Measurements from ENCODE around the gene THAP11. TPM values are rescaled to one million over a fixed set of nuclear protein-coding genes. Genes with fewer than 3 reads are reported as not detected.
A peak's percentile ranks its signal among the peaks of the same experiment; 100 is the strongest.
"Not testable (repeated sequence)": the region's sequence is repeated elsewhere in the genome, so short reads cannot be mapped to it uniquely, and the experiment has no call there.

The THAP11 gene
- polyA plus RNA-seq, 4 donors: 27.7 to 34.1 (median 29.6) TPM

DNA sequence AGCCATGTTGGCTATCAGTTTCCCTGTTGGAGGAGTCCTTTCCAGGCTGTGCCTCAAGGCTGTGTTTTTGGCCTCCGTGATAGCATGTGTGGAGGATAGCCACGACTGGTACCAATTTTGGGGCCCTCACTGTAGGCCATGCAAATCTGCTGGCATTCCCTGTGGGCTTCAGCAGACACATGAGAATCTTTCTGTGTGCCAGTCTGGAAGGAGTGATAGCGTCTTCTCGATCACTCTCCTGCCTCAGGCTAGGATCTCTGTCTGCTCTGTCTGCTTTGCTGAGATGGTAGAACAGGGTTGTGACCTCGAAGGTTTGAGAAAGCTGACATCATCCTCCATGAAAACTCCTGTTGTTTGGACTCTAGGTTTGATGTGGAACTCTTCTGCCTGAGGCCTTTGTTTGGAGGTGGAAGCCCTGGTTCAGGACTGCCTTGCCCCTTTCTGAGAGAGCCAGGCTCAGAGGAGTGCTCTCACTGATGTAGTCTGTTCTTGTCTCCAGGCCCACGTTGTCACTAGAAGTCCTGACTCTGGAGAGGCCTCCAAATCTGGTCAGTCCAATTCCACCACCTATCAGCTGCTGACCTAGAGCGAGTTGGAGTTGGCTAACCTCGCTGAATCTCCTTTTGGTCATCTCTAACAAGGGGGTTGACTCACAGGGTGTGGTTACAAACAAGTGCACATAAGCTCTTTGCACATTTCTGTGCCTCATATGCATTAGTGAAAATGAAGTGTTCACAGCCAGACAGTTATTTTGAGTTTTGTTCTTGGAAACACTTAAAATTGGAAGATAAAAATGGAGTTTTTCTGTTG, 18.7 kb downstream of the THAP11 start:
- DNase-seq (ENCODE audit: low read depth in 4 of 4, low spot score in 3 of 4): no peak

DNA sequence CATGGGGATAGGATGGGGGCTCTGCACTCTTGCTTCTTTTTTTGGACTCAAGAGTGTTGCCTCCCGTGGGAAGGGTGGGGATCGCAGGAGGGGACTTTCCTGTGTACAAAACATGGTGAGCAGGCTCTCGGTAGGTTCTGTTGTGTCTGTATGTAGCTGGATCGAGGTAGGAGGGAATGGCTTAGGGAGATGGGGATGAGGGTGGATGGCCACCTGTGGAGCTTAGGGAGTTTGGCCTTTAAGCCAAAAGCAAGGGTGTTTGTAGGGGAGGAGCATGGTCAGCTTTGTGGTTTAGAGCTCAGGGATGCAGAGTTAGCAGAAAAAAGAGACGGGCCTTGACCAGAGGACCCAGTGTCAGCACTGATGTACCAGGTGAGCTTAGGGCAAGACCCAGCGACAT, 19.8 kb downstream of the THAP11 start:
- no peak for DNase-seq (ENCODE audit: low read depth in 4 of 4, low spot score in 3 of 4)

GRCh38 chr16:67862623-67863583, 20.8 kb downstream of the THAP11 start:
- DNase-seq (ENCODE audit: low read depth in 4 of 4, low spot score in 3 of 4): no peak

DNA sequence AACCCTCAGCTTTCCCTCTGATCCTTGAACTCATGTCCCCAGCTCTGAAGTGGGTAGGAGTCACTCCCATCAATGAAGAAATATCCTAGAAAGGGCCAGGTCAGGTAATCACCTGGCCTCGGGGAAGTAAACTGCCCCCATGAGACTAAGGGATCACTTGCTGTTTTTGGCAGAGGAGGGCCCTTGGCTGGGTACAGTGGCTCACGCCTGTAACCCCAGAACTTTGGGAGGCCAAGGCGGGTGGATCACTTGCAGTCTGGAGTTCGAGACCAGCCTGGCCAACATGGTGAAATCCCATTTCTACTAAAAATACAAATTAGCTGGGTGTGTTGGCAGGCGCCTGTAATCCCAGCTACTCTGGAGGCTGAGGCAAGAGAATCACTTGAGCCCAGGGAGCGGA, 21.9 kb downstream of the THAP11 start:
- DNase-seq (ENCODE audit: low read depth in 4 of 4, low spot score in 3 of 4): not testable (repeated sequence)

DNA sequence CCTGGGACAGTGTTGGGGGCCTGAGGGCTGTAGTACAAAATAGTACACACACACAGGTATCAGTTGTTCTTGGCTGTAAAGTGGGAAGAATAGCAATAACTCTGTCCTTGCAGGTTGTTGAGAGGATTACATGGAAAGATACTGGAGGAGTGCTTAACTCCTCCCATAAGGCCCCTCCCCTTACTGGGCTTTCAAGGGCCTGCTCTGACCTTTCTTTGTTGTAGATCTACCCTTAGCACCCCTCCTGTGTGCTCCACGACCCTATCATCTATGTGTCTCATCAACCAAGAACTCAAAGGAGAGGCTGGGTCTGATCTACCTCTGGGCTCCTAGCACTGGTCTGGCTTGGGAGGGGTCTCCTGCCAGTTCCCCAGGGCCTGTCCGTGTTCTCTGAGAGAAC, 22.5 kb downstream of the THAP11 start:
- no peak for DNase-seq (ENCODE audit: low read depth in 4 of 4, low spot score in 3 of 4)

GRCh38 chr16:67865318-67865717, 23.2 kb downstream of the THAP11 start:
- no peak for DNase-seq (ENCODE audit: low read depth in 4 of 4, low spot score in 3 of 4)

- DNase-seq (ENCODE audit: low read depth in 4 of 4, low spot score in 3 of 4): no peak
Observed at GRCh38 chr16:67868290-67868689, 26.2 kb downstream of the THAP11 start.

- DNase-seq (ENCODE audit: low read depth in 4 of 4, low spot score in 3 of 4): no peak
Observed at GRCh38 chr16:67869653-67870052, 27.5 kb downstream of the THAP11 start.

DNA sequence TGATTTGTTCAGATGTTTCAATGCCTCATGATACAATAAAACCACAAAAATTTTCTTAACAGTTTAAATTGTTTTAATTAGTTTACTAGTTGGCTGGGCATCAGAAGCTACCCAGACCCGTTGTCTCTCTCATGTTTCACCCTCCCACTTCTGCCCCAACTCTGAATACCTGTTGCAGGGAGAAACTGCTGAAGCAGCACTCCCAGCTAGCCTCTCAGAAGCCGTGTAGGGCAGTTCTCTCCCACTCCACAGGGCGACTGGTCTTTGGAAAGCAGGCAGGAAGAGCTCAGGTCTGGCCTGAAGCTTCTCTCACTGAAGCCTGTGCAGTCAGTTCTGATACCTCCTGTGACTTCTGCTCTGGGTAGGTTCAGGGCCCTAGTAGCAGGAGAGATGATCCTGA, 29.1 kb downstream of the THAP11 start:
- DNase-seq (ENCODE audit: low read depth in 4 of 4, low spot score in 3 of 4): no peak

DNA sequence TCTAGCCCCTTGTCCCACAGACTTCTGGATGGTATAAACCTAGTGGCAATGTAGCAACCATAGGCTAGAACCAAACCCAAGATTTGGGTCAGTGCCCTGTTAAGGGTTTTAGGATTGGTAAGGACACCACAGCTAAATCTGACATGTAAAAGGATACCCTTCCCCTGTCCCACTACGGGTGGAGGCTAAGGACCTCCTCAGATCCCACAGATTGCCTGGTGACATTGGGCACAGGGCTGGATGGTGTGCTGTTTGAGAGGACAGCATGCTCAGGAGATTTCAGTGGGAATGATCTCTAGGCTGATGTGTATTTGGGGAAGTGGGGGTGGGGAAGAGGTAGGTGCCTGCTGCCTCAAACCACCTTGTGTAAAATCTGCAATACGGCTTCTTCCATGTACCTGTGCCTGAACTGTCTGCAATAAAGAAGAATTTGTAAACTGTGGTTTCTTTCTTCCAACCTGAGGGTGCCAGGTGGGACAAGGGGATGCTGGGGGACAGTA, 30.1 kb downstream of the THAP11 start:
- DNase-seq (ENCODE audit: low read depth in 4 of 4, low spot score in 3 of 4): no peak

DNA sequence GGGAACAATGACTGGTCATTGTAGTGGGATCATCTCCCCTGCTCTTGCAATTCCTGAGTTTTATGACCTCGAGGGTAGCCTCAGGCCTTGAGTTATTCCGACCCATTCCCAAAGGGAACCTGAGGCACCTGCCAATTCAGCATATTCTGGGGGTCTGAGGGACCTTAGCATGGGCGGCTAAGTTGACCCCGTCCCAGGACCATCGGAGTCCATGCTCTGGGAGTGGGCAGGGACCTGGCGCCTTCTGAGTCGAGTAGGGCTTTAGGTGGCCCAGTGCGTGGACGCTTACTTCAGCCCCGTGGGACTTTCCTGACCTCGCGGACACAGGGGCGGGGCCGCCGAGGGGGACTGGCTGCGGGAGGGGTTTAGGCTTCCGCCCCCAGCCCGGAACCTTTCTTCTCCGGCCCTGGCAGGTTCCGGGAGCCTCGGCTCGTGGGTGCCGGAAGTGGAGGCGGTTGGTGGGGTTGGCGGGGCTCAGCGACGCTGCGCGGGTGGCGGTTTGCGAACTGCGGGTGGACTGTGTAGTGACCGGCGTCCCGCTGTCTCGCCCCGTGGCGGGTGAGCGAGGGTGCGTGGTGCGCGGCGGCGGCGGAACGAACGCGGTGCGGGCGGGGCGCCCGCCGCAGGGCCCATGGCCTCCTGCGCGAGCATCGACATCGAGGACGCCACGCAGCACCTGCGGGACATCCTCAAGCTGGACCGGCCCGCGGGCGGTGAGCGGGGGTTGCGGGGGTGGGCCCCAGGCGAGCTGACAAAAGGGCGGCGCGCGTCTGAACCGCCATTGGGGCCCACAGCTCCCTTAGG, 30.7 kb downstream of the THAP11 start, which contains the start of gene EDC4:
EDC4 (plus strand) TSS at position 422 of the 804 bp plus-strand sequence; CDS start at position 632, 210 bp downstream.
- DNase-seq (ENCODE audit: low read depth in 4 of 4, low spot score in 3 of 4): peak in 1 of 4 donors; percentile 47

DNA sequence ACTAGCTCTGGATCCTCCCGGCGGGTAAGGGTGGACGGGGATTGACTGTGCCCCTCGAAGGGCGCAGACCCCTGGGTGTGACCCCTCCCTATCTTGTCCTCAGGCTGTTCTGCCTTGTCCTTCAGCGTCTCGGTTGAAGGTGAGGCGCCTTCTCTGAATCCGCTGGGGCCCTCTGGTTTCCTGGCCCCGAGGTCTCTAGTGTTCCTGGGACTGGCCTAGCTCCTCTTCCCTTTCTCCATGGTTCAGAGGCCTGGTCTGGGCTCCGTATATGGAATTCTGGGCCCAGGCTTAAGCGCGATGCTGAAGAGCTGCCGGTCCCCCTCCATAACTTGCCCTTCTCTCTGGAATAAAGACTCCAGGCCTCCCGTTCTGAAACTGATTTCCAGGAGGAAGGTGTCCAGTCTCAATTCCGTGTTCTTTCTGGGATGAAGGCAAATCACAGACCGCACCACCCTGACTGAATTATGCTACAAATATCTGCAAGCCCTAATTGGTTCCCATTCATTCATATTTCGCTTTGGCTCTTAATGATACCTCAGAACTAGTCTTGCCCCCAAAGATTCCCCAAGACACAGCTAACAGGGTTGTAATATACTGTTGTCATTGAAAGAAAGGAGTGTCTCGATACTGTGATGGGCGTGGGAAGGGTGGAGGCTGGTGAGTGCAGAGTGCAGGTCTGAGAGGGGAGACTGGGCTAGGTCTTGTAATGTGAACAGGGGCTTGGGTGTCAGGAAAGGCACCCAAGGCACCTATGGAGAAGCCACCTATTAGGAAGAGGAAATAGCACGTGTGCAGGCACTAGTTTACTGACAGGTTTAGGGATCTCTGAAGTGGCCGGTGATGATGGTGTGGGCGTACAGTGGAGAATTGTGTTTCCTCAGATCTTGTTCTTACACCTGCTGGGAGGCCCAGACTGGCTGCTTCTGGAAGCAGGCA, 31.6 kb downstream of the THAP11 start:
- DNase-seq (ENCODE audit: low read depth in 4 of 4, low spot score in 3 of 4): no peak

GRCh38 chr16:67874372-67874771, 32.3 kb downstream of the THAP11 start:
- no peak for DNase-seq (ENCODE audit: low read depth in 4 of 4, low spot score in 3 of 4)

- no peak for DNase-seq (ENCODE audit: low read depth in 4 of 4, low spot score in 3 of 4)
Observed at GRCh38 chr16:67877064-67877463, 34.9 kb downstream of the THAP11 start.

DNA sequence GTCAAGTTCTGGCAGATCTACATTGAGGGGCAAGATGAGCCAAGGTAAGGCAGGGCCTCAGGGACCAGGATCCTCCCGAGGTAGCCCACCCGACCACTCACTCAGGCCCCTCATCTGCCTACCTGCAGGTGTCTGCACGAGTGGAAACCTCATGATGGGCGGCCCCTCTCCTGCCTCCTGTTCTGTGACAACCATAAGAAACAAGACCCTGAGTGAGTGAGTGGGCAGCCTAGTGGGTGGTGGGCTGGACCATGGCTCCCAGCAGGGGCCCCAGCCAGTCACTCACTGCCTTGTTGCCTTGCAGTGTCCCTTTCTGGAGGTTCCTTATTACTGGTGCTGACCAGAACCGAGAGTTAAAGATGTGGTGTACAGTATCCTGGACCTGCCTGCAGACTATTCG, 36.1 kb downstream of the THAP11 start:
- no peak for DNase-seq (ENCODE audit: low read depth in 4 of 4, low spot score in 3 of 4)

DNA sequence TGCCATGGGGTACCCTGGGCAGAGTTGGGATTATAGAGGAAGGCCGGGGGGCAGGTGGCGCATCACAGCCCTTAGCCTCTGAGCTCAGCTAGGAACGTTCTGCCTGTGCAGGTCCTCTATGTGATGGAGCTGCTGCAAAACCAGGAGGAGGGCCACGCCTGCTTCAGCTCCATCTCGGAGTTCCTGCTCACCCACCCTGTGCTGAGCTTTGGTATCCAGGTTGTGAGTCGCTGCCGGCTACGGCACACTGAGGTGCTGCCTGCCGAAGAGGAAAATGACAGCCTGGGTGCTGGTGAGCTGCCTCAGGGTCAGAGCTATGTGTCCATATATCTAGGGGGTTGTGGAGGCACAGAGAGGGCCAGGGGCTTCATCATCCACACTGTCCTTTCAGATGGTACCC, 36.7 kb downstream of the THAP11 start:
- no peak for DNase-seq (ENCODE audit: low read depth in 4 of 4, low spot score in 3 of 4)

- no peak for DNase-seq (ENCODE audit: low read depth in 4 of 4, low spot score in 3 of 4)
Observed at GRCh38 chr16:67879462-67879861, 37.3 kb downstream of the THAP11 start.

- no peak for DNase-seq (ENCODE audit: low read depth in 4 of 4, low spot score in 3 of 4)
Observed at GRCh38 chr16:67879936-67880335, 37.8 kb downstream of the THAP11 start.

DNA sequence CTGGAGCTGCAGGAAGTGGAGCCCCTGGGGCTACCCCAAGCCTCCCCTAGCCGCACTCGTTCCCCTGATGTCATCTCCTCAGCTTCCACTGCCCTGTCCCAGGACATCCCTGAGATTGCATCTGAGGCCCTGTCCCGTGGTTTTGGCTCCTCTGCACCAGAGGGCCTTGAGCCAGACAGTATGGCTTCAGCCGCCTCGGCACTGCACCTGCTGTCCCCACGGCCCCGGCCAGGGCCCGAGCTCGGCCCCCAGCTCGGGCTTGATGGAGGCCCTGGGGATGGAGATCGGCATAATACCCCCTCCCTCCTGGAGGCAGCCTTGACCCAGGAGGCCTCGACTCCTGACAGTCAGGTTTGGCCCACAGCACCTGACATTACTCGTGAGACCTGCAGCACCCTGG, 38.5 kb downstream of the THAP11 start:
- no peak for DNase-seq (ENCODE audit: low read depth in 4 of 4, low spot score in 3 of 4)
